ENCODE measurements around the gene MRTFB.

Gene MRTFB

GRCh38 chr16:14202697-14203096 is 131.6 kb downstream of the MRTFB start:
- H2AFZ ChIP-seq (ENCODE audit: low read depth, low read length), result no peak overlapping the region
- H3K79me2 ChIP-seq (ENCODE audit: low read length), result no peaks in the 10 kb centered on the region
- no peaks in the 10 kb centered on the region for H3K27me3 ChIP-seq (ENCODE audit: low read depth, low read length)
- TF ChIP-seq CTCF (IDR thresholded peaks at IDR 0.05; ENCODE audit: low read depth, low read length), result 0 out of 2 replicates have a peak, but pooled peaks have one; percentile 4
- TF ChIP-seq EZH2phosphoT487 (IDR thresholded peaks at IDR 0.05; ENCODE audit: low read depth), result no peak
- H4K20me1 ChIP-seq (ENCODE audit: insufficient read depth, low read length), result no peaks in the 10 kb centered on the region
- H3K9ac ChIP-seq (ENCODE audit: low read length), result no peak overlapping the region
- no peak overlapping the region for H3K4me3 ChIP-seq (ENCODE audit: low read length)
- H3K36me3 ChIP-seq (replicated peaks; ENCODE audit: low read depth, low read length), result peaks cover 4% of the 10 kb centered on the region
- H3K9me3 ChIP-seq (ENCODE audit: insufficient read depth, low read length), result no peaks in the 10 kb centered on the region
- no peak overlapping the region for H3K27ac ChIP-seq (ENCODE audit: low read length)
- H3K4me2 ChIP-seq (ENCODE audit: low read length), result no peak overlapping the region
- peaks cover 18% of the 10 kb centered on the region for H3K4me1 ChIP-seq (ENCODE audit: low read length)

- Histone ChIP-seq H3K4me2 (ENCODE audit: low read length) (no peak overlapping the region), H3K9me3 (ENCODE audit: insufficient read depth, low read length) (no peaks in the 10 kb centered on the region), H3K79me2 (ENCODE audit: low read length) (no peaks in the 10 kb centered on the region), H3K27me3 (ENCODE audit: low read depth, low read length) (no peaks in the 10 kb centered on the region), H3K9ac (ENCODE audit: low read length) (no peak overlapping the region), H3K27ac (ENCODE audit: low read length) (no peak overlapping the region), H3K4me3 (ENCODE audit: low read length) (no peak overlapping the region), H4K20me1 (ENCODE audit: insufficient read depth, low read length) (no peaks in the 10 kb centered on the region), H3K36me3 (replicated peaks; ENCODE audit: low read depth, low read length) (peaks cover 4% of the 10 kb centered on the region), H3K4me1 (ENCODE audit: low read length) (peaks cover 13% of the 10 kb centered on the region), H2AFZ (ENCODE audit: low read depth, low read length) (no peak overlapping the region)
- TF ChIP-seq CTCF (IDR thresholded peaks at IDR 0.05; ENCODE audit: low read depth, low read length), result no peak
- TF ChIP-seq EZH2phosphoT487 (IDR thresholded peaks at IDR 0.05; ENCODE audit: low read depth), result no peak
Measured at GRCh38 chr16:14203166-14203565, 132.0 kb downstream of the MRTFB start.

- no peaks in the 10 kb centered on the region for H4K20me1 ChIP-seq (ENCODE audit: insufficient read depth, low read length)
- no peak overlapping the region for H2AFZ ChIP-seq (ENCODE audit: low read depth, low read length)
- H3K9me3 ChIP-seq (ENCODE audit: insufficient read depth, low read length), result no peaks in the 10 kb centered on the region
- H3K27me3 ChIP-seq (ENCODE audit: low read depth, low read length), result no peaks in the 10 kb centered on the region
- no peak overlapping the region for H3K9ac ChIP-seq (ENCODE audit: low read length)
- no peak overlapping the region for H3K4me2 ChIP-seq (ENCODE audit: low read length)
- no peak overlapping the region for H3K27ac ChIP-seq (ENCODE audit: low read length)
- 0 out of 2 replicates have a peak, but pooled peaks cover 3% of the 10 kb centered on the region for H3K4me1 ChIP-seq (ENCODE audit: low read length)
- H3K79me2 ChIP-seq (ENCODE audit: low read length), result no peaks in the 10 kb centered on the region
- TF ChIP-seq EZH2phosphoT487 (IDR thresholded peaks at IDR 0.05; ENCODE audit: low read depth) (no peak), CTCF (IDR thresholded peaks at IDR 0.05; ENCODE audit: low read depth, low read length) (no peak)
- no peaks in the 10 kb centered on the region for H3K36me3 ChIP-seq (replicated peaks; ENCODE audit: low read depth, low read length)
- H3K4me3 ChIP-seq (ENCODE audit: low read length), result no peak overlapping the region
Measured at GRCh38 chr16:14205666-14206065, 134.5 kb downstream of the MRTFB start.

GRCh38 chr16:14211856-14212543 is 140.9 kb downstream of the MRTFB start:
- Histone ChIP-seq H3K9me3 (ENCODE audit: insufficient read depth, low read length) (no peaks in the 10 kb centered on the region), H3K36me3 (replicated peaks; ENCODE audit: low read depth, low read length) (peaks cover 2% of the 10 kb centered on the region), H3K27ac (ENCODE audit: low read length) (no peak overlapping the region), H3K27me3 (ENCODE audit: low read depth, low read length) (no peaks in the 10 kb centered on the region), H3K4me3 (ENCODE audit: low read length) (no peak overlapping the region), H2AFZ (ENCODE audit: low read depth, low read length) (no peak overlapping the region), H3K4me1 (ENCODE audit: low read length) (no peaks in the 10 kb centered on the region), H4K20me1 (ENCODE audit: insufficient read depth, low read length) (no peaks in the 10 kb centered on the region), H3K79me2 (ENCODE audit: low read length) (no peaks in the 10 kb centered on the region), H3K4me2 (ENCODE audit: low read length) (no peak overlapping the region), H3K9ac (ENCODE audit: low read length) (no peak overlapping the region)
- TF ChIP-seq EZH2phosphoT487 (IDR thresholded peaks at IDR 0.05; ENCODE audit: low read depth), result no peak
- TF ChIP-seq CTCF (IDR thresholded peaks at IDR 0.05; ENCODE audit: low read depth, low read length), result no peak
